ENCODE measurements around the gene KRT27. TPM values are rescaled to one million over a fixed set of nuclear protein-coding genes. Genes with fewer than 3 reads are reported as not detected.

Gene KRT27
- total RNA-seq, 1 donor from 2014 or later: not detected

- intact Hi-C loops (cut with DNase I): no loop called here
- Histone ChIP-seq H3K4me3 (no peak overlapping the region), H3K9me3 (no peaks in the 10 kb centered on the region), H3K36me3 (no peaks in the 10 kb centered on the region), H3K27me3 (no peaks in the 10 kb centered on the region), H3K4me1 (no peaks in the 10 kb centered on the region), H3K27ac (no peak overlapping the region)
- TF ChIP-seq CTCF (IDR thresholded peaks at IDR 0.05) (no peak), POLR2A (IDR thresholded peaks at IDR 0.05) (no peak), POLR2AphosphoS5 (IDR thresholded peaks at IDR 0.05; ENCODE audit: insufficient read depth in 1 of 2, low read depth in 1 of 2) (no peak)
- no peak for DNase-seq (ENCODE audit: extremely low spot score in 2 of 2)
These were observed 3.9 kb downstream of the KRT27 start for GRCh38 chr17:40778461-40778860.

- TF ChIP-seq POLR2A (IDR thresholded peaks at IDR 0.05) (no peak), POLR2AphosphoS5 (IDR thresholded peaks at IDR 0.05; ENCODE audit: insufficient read depth in 1 of 2, low read depth in 1 of 2) (no peak), CTCF (IDR thresholded peaks at IDR 0.05) (no peak)
- intact Hi-C loops (cut with DNase I): no loop called here
- no peak overlapping the region for H3K4me3 ChIP-seq
- H3K9me3 ChIP-seq: no peaks in the 10 kb centered on the region
- no peaks in the 10 kb centered on the region for H3K27me3 ChIP-seq
- no peak overlapping the region for H3K27ac ChIP-seq
- no peak for DNase-seq (ENCODE audit: extremely low spot score in 2 of 2)
- H3K4me1 ChIP-seq: no peaks in the 10 kb centered on the region
- H3K36me3 ChIP-seq: no peaks in the 10 kb centered on the region
These were observed 4.4 kb downstream of the KRT27 start for GRCh38 chr17:40777971-40778370.

GRCh38 chr17:40777459-40777858 lies 4.9 kb downstream of the KRT27 start:
- Histone ChIP-seq H3K27ac (no peak overlapping the region), H3K27me3 (no peaks in the 10 kb centered on the region), H3K9me3 (no peaks in the 10 kb centered on the region), H3K4me3 (no peak overlapping the region), H3K36me3 (no peaks in the 10 kb centered on the region), H3K4me1 (no peaks in the 10 kb centered on the region)
- intact Hi-C loops (cut with DNase I): no loop called here
- TF ChIP-seq POLR2AphosphoS5 (IDR thresholded peaks at IDR 0.05; ENCODE audit: insufficient read depth in 1 of 2, low read depth in 1 of 2) (no peak), CTCF (IDR thresholded peaks at IDR 0.05) (no peak), POLR2A (IDR thresholded peaks at IDR 0.05) (no peak)
- no peak for DNase-seq (ENCODE audit: extremely low spot score in 2 of 2)

GRCh38 chr17:40775945-40776344 lies 6.4 kb downstream of the KRT27 start:
- Histone ChIP-seq H3K4me3 (no peak overlapping the region), H3K27ac (no peak overlapping the region), H3K27me3 (no peaks in the 10 kb centered on the region), H3K36me3 (no peaks in the 10 kb centered on the region), H3K9me3 (no peaks in the 10 kb centered on the region), H3K4me1 (no peaks in the 10 kb centered on the region)
- TF ChIP-seq POLR2A (IDR thresholded peaks at IDR 0.05) (no peak), CTCF (IDR thresholded peaks at IDR 0.05) (no peak), POLR2AphosphoS5 (IDR thresholded peaks at IDR 0.05; ENCODE audit: insufficient read depth in 1 of 2, low read depth in 1 of 2) (no peak)
- intact Hi-C loops (cut with DNase I): no loop called here
- no peak for DNase-seq (ENCODE audit: extremely low spot score in 2 of 2)

GRCh38 chr17:40772101-40772500 lies 10.2 kb downstream of the KRT27 start, which contains the start of gene KRT26:
Gene KRT26, minus strand, starts transcription at chr17:40772201. Its CDS starts 88 bp downstream, at chr17:40772113.
- Histone ChIP-seq H3K4me3 (no peak within 1 kb of the TSS), H3K4me1 (no peaks in the 10 kb centered on the region), H3K27me3 (no peaks in the 10 kb centered on the region), H3K36me3 (no peaks in the 10 kb centered on the region), H3K27ac (no peak within 1 kb of the TSS), H3K9me3 (no peaks in the 10 kb centered on the region)
- no peak for DNase-seq (ENCODE audit: extremely low spot score in 2 of 2)
- intact Hi-C loops (cut with DNase I): no loop called here
- no peak for TF ChIP-seq CTCF (IDR thresholded peaks at IDR 0.05)
- no peak for TF ChIP-seq POLR2A (IDR thresholded peaks at IDR 0.05)
- no peak for TF ChIP-seq POLR2AphosphoS5 (IDR thresholded peaks at IDR 0.05; ENCODE audit: insufficient read depth in 1 of 2, low read depth in 1 of 2)

All from vagina (tissue), 2 donors.